Omental fat pad (tissue), 4 donors: ENCODE results near the gene CKAP2L. TPM values are rescaled to one million over a fixed set of nuclear protein-coding genes. Genes with fewer than 3 reads are reported as not detected.

Source experiments
- ATAC-seq: fragments of 150-250 bp; one replicate; pipeline ENCODE4 v1.9.1; 2016; ENCODE audit warnings: mild to moderate bottlenecking, moderate library complexity; ENCODE audit not compliant: low FRiP score
- DNase-seq: peaks from one replicate; pipeline ENCODE4 v3.0.0-alpha.2; 2019; ENCODE audit warnings: low spot score
- CTCF ChIP-seq, 3 donors: fragments of 450-650 bp; IDR thresholded peaks; one replicate each; pipeline ENCODE4 v1.5.1; 2016 to 2017; ENCODE audit warnings: antibody characterized with exemption in 3 of 3, mild to moderate bottlenecking in 3 of 3, moderate library complexity in 2 of 3
- total RNA-seq, 4 donors: library from RNA; depleted of rRNA; stranded (reverse); fragments of >200 nt; gene quantifications; one replicate each; pipeline ENCODE4 v1.1.0, GENCODE V29; 2016

The CKAP2L gene
- total RNA-seq, 4 donors from 2014 or later = 0.13 to 3.8 (median 0.16) TPM; not detected in 1

- TF ChIP-seq CTCF (IDR thresholded peaks at IDR 0.05) = no peak
- DNase-seq = no peak
- ATAC-seq = no peak
Measured at GRCh38 chr2:112758711-112759110, 5.7 kb downstream of the CKAP2L start.

GRCh38 chr2:112757265-112757664 is 7.1 kb downstream of the CKAP2L start:
- DNase-seq (no peak), ATAC-seq (no peak)
- TF ChIP-seq CTCF (IDR thresholded peaks at IDR 0.05) = no peak

DNA sequence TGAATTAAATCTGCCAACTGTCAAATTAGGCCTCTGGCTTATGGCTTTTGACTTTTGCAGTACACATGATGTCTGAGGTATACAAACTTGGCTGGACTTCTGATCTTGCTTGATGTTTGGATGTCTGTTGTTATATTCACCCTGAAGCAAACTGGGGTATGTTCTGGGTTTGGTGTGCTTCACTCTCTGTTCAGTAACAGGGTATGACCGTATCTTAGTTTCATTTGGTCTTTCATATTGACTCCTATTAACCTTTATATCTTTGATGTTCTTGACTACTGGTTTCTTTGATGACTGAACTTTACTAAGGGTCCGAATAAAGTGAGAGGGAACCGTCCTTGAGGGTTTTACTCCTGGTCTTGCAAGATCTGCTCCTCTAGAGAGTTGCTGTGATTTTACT is 8.2 kb downstream of the CKAP2L start:
- no peak for TF ChIP-seq CTCF (IDR thresholded peaks at IDR 0.05)
- DNase-seq = no peak
- ATAC-seq = no peak

DNA sequence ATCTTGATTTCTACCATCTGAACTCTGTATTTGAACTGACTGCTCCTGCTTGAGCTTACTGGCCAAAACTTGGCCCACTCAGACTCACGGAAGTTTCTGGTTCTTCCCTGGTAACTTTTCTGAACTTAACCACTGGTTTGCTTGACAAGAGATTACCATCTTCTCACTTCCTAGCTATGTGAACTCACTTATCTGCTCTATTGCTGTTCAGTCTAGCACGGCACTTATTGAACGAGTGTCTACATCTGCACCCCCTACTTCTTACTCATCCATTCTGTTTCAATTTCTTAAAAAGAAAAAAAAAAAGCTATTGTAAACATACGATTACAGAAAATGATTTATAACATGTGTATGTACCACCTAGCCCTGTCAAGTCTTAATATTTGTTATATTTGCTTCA is 9.0 kb downstream of the CKAP2L start:
- TF ChIP-seq CTCF (IDR thresholded peaks at IDR 0.05) = no peak
- no peak for DNase-seq
- no peak for ATAC-seq

DNA sequence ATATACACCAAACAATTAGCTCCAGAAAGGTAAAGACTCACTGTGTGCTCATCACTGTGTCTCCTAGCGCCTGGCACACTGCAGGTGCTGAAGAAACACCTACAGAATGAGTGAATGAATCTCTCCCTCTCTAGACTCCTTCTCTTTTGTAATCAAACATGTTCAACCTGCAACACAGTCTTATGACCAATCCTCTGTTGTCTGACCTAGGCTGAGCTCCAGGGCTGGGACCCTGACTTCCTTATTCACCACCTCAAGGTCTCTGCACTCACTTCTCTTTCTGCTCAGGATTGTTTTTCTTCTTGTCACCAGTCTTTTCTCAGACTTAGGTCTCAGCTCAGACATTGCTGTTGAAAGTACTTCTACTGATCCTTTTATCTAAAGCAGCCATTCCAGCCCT is 9.8 kb downstream of the CKAP2L start:
- TF ChIP-seq CTCF (IDR thresholded peaks at IDR 0.05) = no peak
- DNase-seq = no peak
- ATAC-seq = no peak

DNA sequence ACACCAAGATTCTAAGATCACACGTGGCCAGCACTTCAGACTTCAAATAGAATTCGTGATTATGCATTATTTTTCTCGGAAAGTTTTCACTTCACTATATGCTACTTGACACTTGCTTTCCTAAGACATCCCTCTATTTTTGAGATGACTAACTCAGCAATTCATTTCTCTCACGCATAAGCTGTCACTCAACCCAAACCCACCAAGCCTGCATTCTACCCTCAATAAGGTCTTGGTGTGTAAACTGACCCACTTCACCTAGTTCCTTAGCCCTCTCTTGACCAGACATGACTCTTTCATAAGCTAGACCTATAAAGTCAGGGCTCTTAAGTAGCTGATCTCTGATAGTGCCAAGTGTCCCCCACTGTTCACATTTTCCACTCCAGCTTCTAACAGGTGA is 11.7 kb downstream of the CKAP2L start:
- DNase-seq (no peak), ATAC-seq (no peak)
- TF ChIP-seq CTCF (IDR thresholded peaks at IDR 0.05) = no peak

- no peak for DNase-seq
- TF ChIP-seq CTCF (IDR thresholded peaks at IDR 0.05) = no peak
- ATAC-seq = no peak
Measured at GRCh38 chr2:112751451-112752197, 12.8 kb downstream of the CKAP2L start.
